ENCODE results near the gene FIGNL2. TPM values are rescaled to one million over a fixed set of nuclear protein-coding genes. Genes with fewer than 3 reads are reported as not detected.

Gene FIGNL2
- total RNA-seq, 1 donor from 2014 or later = 0.69 TPM

DNA sequence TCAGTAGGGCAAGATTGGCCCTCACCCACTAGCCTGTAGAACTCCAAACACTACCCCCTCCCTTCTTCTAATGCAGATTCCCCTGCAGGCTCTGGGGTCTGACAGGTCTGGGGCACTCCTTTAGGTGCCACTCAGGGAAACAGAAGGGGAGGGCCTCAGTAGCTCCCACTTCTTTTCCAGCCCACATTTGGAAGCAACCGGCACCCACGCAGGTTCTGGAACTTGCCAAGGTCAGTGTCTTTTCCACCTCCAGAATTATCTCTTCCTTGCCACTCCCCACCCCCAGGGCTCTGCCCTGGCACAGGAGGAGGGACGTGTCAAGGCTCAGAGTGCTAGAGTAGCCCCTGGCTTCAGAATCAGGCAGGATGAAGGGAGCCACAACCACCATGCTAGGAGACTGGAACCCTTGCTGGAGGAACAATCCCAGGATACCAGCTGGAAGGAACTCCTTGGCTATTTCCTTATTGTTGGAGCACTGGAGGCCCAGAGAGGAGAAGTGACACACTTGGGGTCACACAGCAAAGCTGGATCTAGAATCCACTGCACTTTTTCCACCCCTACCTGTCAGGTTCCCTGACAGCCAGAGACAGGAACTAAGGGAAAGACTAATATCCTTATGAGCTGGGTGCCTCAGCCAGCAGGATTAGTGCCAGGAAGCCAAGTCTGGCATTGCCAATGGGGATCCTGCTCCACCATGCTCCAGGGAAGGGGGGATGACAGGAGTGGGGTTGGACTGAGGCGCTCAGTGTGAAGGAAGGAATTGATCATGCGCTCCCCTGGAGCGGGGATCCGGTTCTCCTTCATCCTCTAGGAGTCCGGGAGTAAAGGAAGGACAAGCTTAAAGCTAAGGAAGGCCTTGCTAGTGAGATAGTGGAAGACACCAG lies 1.8 kb upstream of the FIGNL2 start:
- Mint-ChIP-seq H3K27ac (no peak overlapping the region), H3K9me3 (no peaks in the 10 kb centered on the region), H3K4me1 (peaks cover 15% of the 10 kb centered on the region), H3K4me3 (no peak overlapping the region), H3K27me3 (peaks cover 45% of the 10 kb centered on the region), H3K36me3 (ENCODE audit: low read depth) (no peaks in the 10 kb centered on the region)
- ChIA-PET POLR2A (no interaction called here), CTCF (interaction anchor here (0.6 kb wide), 1 partner anchor 25 kb away, joined by 3 read pairs; no protein-coding TSS in a partner anchor)
- ATAC-seq (ENCODE audit: low read depth) = no peak
- TF ChIP-seq, protein P1, sequence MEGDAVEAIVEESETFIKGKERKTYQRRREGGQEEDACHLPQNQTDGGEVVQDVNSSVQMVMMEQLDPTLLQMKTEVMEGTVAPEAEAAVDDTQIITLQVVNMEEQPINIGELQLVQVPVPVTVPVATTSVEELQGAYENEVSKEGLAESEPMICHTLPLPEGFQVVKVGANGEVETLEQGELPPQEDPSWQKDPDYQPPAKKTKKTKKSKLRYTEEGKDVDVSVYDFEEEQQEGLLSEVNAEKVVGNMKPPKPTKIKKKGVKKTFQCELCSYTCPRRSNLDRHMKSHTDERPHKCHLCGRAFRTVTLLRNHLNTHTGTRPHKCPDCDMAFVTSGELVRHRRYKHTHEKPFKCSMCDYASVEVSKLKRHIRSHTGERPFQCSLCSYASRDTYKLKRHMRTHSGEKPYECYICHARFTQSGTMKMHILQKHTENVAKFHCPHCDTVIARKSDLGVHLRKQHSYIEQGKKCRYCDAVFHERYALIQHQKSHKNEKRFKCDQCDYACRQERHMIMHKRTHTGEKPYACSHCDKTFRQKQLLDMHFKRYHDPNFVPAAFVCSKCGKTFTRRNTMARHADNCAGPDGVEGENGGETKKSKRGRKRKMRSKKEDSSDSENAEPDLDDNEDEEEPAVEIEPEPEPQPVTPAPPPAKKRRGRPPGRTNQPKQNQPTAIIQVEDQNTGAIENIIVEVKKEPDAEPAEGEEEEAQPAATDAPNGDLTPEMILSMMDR (IDR thresholded peaks at IDR 0.05) = no peak
- no peak for DNase-seq
- intact Hi-C loops (cut with micrococcal nuclease) = no loop called here

DNA sequence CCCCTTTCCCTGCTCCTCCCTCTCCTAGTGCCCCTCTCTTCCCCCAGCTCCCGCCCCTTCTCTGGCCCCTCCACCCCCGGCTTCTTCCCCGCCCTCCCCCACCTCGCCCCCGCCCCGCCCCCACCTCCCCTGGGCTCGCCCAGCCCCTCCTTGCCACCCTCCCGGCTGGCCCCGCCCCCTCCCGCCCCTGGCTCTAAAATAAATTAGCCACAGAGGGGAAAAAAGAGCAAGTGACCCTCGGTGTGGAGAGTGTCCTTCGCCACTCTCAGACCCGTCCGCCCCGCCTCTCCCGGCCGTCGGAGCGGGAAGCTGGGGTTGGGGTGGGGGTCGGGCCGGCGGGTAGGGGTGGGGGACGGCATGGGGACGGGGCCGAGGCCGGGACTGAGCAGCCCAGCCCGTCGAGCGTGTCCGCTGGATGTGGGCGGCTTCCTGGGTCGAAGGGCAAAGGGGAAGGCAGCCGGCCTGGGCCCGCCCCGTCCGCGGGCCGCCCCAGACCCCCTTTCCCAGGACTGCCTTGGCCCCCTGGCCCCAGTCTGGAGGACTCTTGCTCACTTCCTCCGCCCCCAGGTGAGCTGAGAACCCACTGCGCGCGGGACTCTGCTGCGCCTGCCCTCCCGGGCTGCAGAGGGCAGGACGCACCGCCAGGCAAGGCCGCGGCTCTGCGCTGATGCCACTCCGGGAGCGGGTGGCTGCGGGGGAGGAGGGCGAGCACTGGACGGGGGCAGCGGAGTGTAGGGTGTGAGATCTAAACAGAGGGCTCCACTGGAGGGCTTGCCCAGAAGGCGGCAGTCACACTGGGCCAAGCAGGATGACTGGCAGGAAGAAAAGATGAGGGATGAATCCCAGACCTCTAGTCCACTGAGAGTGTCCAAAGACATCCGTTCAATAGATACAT lies 570 bp upstream of the FIGNL2 start:
- DNase-seq (no peak), ATAC-seq (ENCODE audit: low read depth) (no peak)
- H3K9me3 Mint-ChIP-seq = no peaks in the 10 kb centered on the region
- peaks cover 56% of the 10 kb centered on the region for H3K27me3 Mint-ChIP-seq
- intact Hi-C loops (cut with micrococcal nuclease) = no loop called here
- H3K36me3 Mint-ChIP-seq (ENCODE audit: low read depth) = no peaks in the 10 kb centered on the region
- H3K4me1 Mint-ChIP-seq = peaks cover 15% of the 10 kb centered on the region
- ChIA-PET POLR2A (no interaction called here), CTCF (interaction anchor here (0.6 kb wide), 1 partner anchor 26 kb away, joined by 3 read pairs; no protein-coding TSS in a partner anchor)
- H3K27ac Mint-ChIP-seq = no peak overlapping the region
- H3K4me3 Mint-ChIP-seq = no peak overlapping the region
- TF ChIP-seq, protein P1 (IDR thresholded peaks at IDR 0.05) = no peak

DNA sequence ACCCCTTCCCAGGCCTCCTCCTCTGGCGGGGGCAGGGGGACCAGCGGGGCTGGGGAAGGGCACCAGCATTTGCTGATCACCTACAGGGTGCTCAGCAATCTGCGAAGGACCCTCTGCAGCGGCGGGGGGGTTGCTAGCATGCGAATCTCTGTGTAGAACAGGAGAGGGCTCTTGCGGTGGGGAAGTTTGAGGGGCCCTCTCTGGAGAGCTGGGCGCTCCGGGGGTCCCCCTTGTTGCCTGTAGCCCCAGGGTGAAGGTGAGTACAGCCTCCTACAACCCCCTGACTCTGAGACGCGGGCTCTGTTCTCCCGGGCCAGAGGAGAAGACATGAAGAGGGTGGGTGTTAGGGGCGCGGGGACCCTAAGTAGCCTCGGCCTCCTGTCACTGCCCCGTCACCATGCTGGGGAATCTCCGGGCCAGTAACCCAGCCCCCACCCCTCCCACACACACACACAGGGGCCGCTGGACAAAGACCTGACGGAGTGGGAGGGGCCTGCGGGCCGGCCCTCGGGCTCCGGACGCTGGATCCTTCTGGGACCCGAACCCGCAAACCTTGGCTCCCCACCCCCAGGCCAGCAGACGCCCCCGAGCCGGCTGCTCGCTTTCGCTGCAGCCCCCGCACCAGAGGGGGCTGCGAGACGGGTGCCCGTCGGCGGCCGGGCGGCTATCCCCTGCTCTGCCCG lies 734 bp downstream of the FIGNL2 start:
- TF ChIP-seq, protein P1 (IDR thresholded peaks at IDR 0.05) = no peak
- Mint-ChIP-seq H3K4me3 (peak overlapping the region; percentile 57), H3K27ac (no peak overlapping the region), H3K36me3 (ENCODE audit: low read depth) (no peaks in the 10 kb centered on the region), H3K27me3 (peaks cover 53% of the 10 kb centered on the region), H3K9me3 (no peaks in the 10 kb centered on the region), H3K4me1 (peaks cover 15% of the 10 kb centered on the region)
- DNase-seq (no peak), ATAC-seq (ENCODE audit: low read depth) (peak; percentile 29)
- POLR2A ChIA-PET = no interaction called here
- CTCF ChIA-PET = no interaction called here
- intact Hi-C loops (cut with micrococcal nuclease) = no loop called here

DNA sequence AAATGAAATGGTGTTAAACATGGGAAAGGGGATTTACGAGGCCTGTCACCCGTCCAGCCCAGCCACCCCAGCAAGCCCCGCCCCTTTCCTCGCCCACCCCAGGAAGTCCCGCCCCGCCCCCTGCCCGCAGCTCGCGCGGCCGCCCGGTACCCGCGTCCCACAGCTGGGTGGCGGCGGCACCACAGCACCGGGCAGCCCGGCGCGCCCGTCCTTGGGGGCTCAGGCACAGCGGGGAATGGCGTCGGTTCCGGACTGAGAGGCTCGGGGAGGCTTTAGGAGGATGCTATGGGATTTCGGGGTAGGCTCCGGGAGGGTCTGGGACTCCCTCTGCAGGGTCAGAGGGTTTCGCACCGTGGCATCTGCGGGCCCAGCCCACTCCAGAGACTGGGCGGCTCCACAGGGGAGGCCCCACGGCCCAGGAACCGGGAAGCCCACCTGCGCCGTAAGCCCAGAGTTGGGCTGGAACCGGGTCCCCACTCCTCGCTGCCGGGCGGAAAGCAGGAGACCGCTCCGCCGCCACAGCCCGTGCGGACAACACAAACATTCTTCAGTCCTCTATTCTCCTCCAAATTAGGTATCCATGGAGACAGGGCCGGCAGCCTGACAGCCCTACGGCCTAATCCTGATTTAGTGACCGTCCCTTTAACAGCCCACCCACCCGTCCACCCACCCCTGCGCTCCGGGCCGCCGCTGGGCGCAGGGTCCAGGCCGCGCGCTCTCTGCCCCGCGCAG lies 1.4 kb downstream of the FIGNL2 start:
- intact Hi-C loops (cut with micrococcal nuclease) = no loop called here
- ATAC-seq (ENCODE audit: low read depth) (peak; percentile 81), DNase-seq (peak; percentile 41)
- Mint-ChIP-seq H3K27ac (no peak overlapping the region), H3K4me1 (peaks cover 15% of the 10 kb centered on the region), H3K9me3 (no peaks in the 10 kb centered on the region), H3K27me3 (peaks cover 51% of the 10 kb centered on the region), H3K4me3 (peak overlapping the region; percentile 79), H3K36me3 (ENCODE audit: low read depth) (no peaks in the 10 kb centered on the region)
- POLR2A ChIA-PET = no interaction called here
- TF ChIP-seq, protein P1 (IDR thresholded peaks at IDR 0.05) = no peak
- CTCF ChIA-PET = no interaction called here
